A549 (cell line): Measurements from ENCODE around the gene AMOT.

Source experiments
- BHLHE40 ChIP-seq: IDR thresholded peaks from 2 replicates; pipeline ENCODE4 v1.6.1; 2012; ENCODE audit warnings: low read depth, low read length, inconsistent platforms
- HOXA7 ChIP-seq: fragments of 250-450 bp; sonication (Bioruptor Pico); IDR thresholded peaks from 2 replicates; pipeline ENCODE4 v1.5.0; 2020; ENCODE audit warnings: mild to moderate bottlenecking, moderate library complexity
- HOXB13 ChIP-seq: fragments of 250-450 bp; sonication (Bioruptor Pico); IDR thresholded peaks from 2 replicates; pipeline ENCODE4 v1.5.0; 2020; ENCODE audit warnings: low read depth, mild to moderate bottlenecking, moderate library complexity
- MAFK ChIP-seq: fragments of 450-650 bp; IDR thresholded peaks from 2 replicates; pipeline ENCODE4 v1.6.1; 2014; ENCODE audit not compliant: partially characterized antibody
- NR3C1 ChIP-seq: fragments of >200 bp; sonication (Bioruptor Twin); formaldehyde crosslinking; IDR thresholded peaks from 3 replicates; pipeline ENCODE4 v1.6.1; 2017
- POLR2A ChIP-seq: IDR thresholded peaks from 2 replicates; pipeline ENCODE4 v1.6.1; 2012; ENCODE audit warnings: mild to moderate bottlenecking, low read length
- ZFP36 ChIP-seq: fragments of 450-650 bp; IDR thresholded peaks from 2 replicates; pipeline ENCODE4 v1.6.1; 2014; ENCODE audit warnings: borderline replicate concordance; ENCODE audit not compliant: partially characterized antibody
- TF ChIP-seq, protein P1 (sequence below): fragments of 200-600 bp; sonication (generic); IDR thresholded peaks from 2 replicates; pipeline ENCODE4 v1.6.1; 2016; ENCODE audit warnings: antibody characterized with exemption, mild to moderate bottlenecking, moderate library complexity
- TF ChIP-seq, protein P2 (sequence below): fragments of >200 bp; sonication (Bioruptor Twin); formaldehyde crosslinking; IDR thresholded peaks from 3 replicates; pipeline ENCODE4 v1.5.1; 2016
- TF ChIP-seq, protein P3 (sequence below): fragments of >200 bp; sonication (Bioruptor Twin); formaldehyde crosslinking; IDR thresholded peaks from 3 replicates; pipeline ENCODE4 v1.6.1; 2016

DNA sequence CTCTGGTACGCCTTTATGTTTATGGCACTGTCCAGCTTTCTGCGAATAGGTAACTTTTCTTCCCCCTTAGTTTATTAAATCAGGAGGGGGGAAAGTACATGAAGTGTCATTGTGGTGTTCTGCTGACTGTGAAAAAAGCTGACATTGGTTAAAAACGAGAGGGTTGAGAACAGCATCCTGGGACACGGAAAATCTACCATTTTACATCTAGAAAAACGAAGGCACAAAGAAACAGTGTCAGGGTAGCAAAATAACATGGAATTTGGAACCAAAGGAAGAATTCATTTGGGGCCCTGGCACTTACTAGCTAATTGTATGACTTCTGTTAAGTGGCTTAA lies 1.2 kb upstream of the AMOT start:
- TF ChIP-seq, protein P1, sequence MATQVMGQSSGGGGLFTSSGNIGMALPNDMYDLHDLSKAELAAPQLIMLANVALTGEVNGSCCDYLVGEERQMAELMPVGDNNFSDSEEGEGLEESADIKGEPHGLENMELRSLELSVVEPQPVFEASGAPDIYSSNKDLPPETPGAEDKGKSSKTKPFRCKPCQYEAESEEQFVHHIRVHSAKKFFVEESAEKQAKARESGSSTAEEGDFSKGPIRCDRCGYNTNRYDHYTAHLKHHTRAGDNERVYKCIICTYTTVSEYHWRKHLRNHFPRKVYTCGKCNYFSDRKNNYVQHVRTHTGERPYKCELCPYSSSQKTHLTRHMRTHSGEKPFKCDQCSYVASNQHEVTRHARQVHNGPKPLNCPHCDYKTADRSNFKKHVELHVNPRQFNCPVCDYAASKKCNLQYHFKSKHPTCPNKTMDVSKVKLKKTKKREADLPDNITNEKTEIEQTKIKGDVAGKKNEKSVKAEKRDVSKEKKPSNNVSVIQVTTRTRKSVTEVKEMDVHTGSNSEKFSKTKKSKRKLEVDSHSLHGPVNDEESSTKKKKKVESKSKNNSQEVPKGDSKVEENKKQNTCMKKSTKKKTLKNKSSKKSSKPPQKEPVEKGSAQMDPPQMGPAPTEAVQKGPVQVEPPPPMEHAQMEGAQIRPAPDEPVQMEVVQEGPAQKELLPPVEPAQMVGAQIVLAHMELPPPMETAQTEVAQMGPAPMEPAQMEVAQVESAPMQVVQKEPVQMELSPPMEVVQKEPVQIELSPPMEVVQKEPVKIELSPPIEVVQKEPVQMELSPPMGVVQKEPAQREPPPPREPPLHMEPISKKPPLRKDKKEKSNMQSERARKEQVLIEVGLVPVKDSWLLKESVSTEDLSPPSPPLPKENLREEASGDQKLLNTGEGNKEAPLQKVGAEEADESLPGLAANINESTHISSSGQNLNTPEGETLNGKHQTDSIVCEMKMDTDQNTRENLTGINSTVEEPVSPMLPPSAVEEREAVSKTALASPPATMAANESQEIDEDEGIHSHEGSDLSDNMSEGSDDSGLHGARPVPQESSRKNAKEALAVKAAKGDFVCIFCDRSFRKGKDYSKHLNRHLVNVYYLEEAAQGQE, result no peak
- TF ChIP-seq, protein P2, sequence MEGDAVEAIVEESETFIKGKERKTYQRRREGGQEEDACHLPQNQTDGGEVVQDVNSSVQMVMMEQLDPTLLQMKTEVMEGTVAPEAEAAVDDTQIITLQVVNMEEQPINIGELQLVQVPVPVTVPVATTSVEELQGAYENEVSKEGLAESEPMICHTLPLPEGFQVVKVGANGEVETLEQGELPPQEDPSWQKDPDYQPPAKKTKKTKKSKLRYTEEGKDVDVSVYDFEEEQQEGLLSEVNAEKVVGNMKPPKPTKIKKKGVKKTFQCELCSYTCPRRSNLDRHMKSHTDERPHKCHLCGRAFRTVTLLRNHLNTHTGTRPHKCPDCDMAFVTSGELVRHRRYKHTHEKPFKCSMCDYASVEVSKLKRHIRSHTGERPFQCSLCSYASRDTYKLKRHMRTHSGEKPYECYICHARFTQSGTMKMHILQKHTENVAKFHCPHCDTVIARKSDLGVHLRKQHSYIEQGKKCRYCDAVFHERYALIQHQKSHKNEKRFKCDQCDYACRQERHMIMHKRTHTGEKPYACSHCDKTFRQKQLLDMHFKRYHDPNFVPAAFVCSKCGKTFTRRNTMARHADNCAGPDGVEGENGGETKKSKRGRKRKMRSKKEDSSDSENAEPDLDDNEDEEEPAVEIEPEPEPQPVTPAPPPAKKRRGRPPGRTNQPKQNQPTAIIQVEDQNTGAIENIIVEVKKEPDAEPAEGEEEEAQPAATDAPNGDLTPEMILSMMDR, result no peak
- TF ChIP-seq POLR2A, result no peak
- no peak for TF ChIP-seq HOXA7 (CRISPR knock-in tag)
- TF ChIP-seq, protein P3, sequence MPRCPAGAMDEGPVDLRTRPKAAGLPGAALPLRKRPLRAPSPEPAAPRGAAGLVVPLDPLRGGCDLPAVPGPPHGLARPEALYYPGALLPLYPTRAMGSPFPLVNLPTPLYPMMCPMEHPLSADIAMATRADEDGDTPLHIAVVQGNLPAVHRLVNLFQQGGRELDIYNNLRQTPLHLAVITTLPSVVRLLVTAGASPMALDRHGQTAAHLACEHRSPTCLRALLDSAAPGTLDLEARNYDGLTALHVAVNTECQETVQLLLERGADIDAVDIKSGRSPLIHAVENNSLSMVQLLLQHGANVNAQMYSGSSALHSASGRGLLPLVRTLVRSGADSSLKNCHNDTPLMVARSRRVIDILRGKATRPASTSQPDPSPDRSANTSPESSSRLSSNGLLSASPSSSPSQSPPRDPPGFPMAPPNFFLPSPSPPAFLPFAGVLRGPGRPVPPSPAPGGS, result no peak
- no peak for TF ChIP-seq BHLHE40
- no peak for TF ChIP-seq HOXB13 (CRISPR knock-in tag)
- TF ChIP-seq MAFK, result peak; percentile 72
- no peak for TF ChIP-seq NR3C1
- no peak for TF ChIP-seq ZFP36
